HG03060 (cell line): ENCODE data around the gene SMIM29.

Experiments used
- ATAC-seq: cut with Tn5 transposase; IDR thresholded peaks from one replicate; pipeline ENCODE4 v1.9.1; 2021; ENCODE audit warnings: low read depth, moderate number of reproducible peaks; ENCODE audit not compliant: unreplicated experiment

SMIM29 gene

DNA sequence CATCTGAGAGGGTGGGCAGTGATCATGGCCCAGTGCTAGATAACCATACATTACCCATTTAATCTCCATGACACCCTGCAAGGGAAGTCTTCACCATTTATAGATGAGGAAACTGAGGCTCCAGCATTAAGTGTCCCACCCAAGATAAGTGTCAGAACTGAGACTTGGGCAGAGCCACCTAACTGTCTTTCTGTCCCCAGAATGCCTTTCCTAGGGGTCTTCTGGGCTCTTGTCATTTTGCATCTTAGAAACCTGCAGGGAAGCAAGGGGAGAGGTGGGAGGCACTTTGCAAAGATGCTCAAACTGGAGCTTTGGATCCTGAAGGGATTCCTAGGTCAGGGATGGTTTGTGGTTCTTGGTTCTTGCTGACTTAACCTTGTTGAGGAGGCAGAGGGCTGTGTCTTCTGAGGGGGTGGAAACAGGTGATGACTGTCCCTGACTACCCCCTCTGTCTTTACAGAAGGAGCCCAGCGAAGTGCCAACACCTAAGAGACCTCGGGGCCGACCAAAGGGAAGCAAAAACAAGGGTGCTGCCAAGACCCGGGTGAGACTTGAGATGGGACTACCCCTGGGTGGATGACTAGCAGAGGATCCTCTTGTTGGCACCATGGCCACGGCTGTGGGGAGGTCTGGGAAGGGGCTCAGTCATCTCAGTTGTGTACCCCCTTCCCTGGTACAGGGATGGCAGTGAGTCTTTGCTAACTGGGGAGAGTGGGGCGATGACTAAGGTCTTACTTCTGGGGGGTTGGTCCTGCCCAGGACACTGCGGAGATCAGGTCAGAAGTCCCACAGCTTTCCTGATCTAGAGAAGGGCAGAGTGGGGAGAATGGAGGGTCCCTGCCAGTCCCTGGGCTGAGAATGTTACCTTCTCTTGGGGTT, 6.3 kb downstream of the SMIM29 start:
- ATAC-seq: no peak

DNA sequence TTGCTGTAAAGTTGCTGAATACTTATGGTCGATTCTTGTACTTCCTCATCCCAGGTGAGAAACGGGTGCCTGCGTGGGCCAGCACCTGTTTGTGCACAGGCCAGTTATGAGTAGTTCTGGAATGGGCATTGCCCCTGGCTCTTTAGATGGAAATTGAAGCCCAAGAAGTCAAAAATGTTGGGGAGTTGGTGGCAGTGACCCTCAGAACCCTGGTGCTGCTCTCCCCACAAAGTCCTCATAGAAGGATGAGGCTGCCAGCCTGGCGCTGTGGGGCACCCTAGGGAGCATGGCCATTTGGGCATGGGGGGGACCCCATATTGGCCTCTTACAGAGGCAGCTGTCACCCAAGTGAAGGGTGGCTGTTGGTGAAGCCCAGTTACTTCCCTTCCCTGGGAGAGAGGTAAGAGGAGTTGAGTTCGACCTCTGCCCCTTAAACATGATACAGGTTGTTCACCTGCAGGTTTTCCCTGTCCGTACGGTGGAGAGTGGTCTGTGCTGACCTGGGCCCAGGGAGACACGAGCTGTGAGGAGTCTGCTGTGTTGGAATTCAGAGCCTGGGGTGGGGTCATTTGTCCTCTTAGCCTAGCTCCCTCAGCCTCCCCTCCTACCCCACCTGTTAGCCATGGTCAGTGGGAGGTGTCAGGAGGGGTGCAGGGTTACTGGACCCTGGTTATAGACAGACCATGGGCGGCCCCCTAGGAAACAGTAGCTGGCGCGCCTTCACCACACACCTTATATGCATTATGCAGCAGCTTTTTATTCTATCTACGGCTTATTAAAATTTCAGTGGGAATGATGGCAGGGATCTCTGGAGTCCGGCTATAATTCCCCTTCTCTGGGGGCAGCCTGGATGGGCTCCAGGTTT, 7.2 kb downstream of the SMIM29 start:
- no peak for ATAC-seq

DNA sequence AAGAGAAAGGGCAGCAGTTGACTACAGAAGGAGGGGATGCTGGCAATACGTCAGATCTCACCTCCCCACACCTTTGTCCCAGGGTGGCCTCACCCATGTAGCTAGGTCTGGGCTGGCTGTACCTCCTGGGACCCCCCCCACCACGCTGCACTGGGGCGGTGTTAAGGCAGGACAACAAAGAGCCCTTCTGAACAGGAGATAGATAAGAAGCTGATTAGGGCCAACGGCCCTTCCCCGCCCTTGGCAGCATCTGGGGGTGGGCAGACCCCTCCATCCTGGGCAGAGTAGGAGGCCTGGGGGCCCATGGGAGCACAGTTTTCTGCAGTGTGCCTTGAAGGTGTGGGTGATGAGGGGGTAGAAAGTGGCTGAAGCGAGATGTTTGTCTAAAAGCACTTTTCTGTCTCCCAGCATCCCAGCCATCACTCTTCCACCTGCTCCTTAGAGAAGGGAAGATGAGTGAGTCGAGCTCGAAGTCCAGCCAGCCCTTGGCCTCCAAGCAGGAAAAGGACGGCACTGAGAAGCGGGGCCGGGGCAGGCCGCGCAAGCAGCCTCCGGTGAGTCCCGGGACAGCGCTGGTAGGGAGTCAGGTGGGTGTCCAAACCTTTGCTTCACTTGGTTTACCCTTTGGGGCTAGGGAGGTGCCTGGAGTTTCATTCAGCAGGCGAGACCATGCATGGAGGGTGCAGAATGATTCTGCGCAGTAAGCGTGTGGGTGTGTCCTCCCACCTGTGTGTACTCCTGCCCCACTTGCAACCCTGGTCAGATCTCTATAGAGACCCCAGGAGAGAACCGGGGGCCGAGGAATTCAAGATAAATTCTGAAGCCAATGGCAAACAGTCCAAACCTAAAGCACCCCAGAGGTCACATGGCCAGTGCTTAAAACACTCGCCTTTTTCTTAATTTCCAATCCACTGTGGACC, 8.2 kb downstream of the SMIM29 start:
- no peak for ATAC-seq

DNA sequence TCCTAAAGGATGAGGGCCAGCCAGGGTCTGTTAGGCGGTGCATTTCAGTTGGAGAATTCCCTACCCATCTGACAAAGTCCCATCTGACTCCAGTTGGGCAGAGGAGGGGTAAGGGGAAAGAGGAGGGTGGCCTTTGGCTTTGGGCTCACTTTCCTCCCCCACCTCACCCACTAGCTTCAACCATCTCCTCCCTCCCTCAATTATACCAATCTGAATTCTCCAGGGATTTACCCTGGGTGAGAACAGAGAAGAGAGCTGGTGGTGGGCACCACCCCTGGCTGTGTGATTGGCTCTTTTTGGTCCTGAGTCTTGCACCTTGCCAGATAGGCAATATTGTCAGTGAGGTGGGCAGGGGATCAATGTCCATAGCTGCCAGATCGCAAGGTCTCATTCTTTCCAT, 8.9 kb downstream of the SMIM29 start:
- ATAC-seq: no peak

DNA sequence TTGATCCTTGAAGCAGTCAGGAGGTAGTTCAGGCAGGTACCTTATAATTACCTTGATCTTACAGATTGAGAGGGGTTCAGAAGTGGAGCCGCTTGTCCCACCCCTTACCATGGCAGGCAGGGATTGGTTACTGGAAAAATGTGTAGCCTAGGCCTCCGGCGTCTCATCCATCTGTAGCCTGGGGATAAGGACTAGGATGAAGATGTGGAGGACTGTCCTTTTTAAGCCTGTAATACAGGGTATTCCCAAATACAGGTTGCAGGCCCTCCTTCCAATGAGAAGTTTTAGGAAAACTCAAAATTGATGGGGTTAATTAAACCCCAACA, 9.3 kb downstream of the SMIM29 start:
- ATAC-seq: no peak

DNA sequence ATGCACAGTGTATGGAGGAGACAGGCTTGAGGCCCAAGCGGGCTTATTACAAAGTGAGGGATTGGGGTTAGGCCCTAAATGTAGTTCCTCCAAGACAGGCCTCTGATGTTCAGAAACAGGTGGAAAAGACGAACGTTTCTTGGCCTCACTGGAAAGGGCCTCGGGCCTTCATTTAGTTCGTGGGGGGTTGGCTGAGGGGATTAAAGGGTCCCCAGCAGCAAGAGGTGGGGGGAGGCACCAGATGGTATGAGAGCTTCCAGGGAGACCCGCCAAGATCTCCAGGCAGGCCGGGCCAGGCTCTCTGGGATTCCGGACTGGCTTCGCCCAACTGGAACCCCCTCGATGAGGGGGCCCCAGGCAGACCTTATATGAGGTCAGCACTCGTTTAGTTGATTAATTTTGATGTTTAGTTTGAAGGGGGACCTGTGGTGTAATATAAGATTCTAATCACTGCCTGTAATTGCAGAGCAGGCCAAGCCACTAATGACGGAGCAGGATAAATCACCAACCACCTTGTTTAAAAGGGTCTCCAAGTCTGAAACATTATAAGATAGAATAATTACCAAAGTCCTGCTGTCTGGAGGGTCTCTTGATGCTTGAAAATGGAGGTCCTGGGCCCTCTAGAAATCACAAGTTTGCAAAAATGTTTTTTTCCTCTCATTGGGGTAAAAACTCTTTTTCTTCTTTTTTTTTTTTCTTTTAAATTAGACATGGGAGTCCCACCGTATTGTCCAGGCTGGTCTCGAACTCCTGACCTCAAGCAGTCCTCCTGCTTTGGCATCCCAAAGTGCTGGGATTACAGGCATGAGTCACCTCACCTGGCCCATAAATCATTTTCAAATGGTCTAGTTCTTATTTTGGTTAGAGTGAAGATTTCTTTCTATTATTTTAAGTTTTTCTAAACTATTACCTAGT, 10.0 kb downstream of the SMIM29 start:
- no peak for ATAC-seq

DNA sequence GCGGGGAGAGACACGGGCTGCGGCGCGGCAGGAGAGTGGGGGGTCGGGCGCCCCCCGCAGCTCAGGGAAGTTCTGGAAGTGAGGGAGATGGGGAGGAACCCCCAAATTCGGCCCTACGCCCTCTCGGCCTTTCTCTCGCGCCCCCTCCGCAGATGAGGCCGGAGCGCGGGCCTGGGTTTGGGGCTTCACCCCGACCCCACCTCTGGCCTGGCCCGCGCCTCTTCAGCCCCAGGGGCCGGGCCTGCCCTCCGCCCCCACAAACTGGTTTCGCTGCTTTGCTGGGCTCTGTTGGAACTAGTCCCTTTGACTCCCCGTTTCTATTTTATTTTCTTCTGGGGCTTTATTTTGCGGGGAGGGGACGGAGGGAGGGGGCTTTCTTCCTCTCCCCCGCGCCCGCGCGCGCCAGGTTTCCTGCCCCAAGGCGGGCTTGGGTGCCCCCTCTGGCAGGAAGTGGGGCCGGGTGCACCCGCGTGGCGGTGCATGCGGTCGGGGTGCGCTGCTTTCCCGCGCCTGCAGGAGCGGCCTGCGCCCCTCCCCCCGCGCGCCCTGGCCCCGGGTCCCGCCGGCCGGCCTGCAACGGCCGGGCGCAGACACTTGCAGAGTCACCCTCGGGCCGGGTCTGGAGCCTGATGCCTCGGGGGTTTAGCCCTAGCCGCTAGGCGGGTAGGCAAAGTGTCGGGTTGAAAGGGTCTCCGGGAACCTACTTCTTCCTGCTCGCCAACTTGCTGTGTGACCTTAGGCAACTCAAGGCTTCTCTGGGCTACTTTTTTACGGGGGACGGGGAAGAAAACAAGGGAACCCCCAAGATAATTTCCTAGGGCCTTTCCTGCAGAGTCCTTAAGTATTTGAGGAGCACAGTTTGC, 10.9 kb downstream of the SMIM29 start:
- no peak for ATAC-seq

DNA sequence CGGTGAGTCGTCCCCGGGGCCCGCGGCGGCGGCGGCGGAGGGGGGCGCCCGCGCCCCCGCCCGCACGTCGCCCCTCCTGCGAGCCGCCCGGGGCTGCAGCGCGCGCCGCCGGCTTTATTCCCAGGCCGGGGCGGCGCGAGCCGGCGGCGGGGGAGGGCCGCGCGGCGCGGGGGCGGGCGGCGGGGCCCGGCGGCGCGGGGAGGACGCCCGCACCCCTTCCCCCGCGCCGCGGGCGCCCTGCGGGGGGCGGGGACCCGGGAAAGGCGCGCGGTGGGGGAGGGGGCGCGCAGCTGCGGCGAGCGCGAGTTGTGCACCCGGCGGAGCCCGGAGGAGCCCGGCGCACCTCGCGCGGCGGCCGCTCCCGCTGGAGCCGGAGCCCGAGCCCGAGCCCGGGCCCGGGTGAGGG, 11.5 kb downstream of the SMIM29 start:
- ATAC-seq: no peak

DNA sequence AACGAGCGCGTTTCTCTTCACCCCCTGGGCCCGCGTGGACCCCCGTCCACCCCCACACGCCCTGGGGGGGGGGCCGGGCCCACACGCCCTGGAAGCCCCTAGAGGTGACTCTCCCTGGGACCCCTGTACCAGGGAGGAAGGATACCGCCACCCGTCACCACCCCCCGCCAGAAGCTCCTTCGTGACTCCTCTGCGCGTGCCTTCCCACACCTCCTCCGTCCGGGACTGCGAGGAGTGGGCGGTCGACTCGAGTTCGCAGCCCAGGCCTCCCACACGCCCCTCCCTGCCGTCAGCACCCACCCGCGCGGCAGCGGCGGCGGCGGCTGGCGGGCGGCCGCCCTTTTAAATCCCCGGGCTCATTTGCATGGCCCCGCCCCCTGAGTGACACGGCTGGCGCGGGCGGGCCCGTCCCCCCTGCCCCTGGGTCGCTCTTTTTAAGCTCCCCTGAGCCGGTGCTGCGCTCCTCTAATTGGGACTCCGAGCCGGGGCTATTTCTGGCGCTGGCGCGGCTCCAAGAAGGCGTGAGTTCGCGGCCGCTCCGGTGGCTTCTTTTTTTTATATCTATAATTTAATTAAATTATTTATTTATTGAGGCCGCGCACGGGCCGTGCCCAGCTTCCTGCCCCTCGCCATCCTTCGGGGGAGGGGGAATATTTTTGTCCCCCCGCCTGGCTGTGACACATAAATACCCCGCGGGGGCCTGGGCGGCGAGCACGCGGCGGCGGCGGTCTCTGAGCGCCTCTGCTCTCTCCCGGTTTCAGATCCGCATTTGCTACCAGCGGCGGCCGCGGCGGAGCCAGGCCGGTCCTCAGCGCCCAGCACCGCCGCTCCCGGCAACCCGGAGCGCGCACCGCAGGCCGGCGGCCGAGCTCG, 12.1 kb downstream of the SMIM29 start, which contains the start of gene HMGA1:
Gene HMGA1, plus strand, starts transcription at position 431 of the 873 bp plus-strand sequence. CDS start 3,908 bp downstream, outside the sequence.
- ATAC-seq: peak; percentile 42

DNA sequence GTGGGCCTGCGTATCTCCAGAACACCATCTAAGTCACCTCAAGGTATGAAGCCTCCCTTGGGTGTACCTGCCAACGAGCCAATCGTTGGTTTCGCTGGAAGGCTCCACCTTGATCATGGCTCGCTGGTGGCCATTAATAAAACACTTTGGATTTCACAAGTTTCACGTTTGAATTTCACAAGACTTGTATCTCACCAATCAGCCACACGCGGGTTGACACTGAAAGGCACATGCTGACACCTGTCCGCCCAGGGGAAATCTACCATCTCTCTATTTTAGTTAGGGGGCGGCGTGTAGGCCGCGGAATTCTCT, 12.7 kb downstream of the SMIM29 start:
- ATAC-seq: no peak

DNA sequence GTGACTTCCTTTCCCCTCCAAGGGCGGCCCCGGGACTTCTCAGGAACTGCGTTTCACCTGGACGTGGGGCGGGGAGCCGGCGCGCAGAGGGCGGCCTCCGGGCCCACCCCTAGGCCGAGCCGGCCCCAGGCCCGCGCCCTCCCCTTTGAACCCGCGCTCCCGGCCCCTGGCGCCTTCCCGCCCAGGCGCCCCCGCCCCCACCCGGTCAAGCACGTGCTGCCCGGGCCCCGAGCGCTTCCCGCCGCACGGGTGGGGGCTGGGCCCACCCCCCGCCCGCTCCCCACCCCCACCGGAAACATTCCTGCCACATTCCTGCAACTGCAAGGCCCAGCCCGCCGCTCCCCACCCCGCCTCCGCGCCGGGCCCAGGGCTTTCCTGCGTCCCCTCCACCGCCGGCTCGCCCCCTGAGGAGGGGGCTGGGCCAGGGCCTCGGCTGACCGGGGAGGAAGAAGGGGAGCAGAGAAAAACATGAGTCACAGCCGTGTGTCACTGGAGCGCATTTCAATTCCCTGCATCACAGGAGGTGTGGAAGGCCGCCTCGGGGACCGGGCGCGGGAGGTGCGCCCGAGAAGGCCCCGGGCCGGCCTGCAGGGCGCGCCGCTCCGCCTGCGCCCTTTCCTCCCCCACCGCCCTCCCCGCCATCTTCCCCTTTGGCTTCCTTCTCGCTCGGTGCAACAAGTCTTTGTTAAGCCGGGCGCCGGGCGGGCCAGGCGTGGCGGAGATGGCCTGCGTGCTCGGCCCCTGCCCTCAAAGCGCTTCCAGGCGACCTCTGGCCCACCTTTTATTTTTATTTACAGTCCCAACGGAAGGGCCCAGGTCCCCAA, 13.3 kb downstream of the SMIM29 start:
- no peak for ATAC-seq

DNA sequence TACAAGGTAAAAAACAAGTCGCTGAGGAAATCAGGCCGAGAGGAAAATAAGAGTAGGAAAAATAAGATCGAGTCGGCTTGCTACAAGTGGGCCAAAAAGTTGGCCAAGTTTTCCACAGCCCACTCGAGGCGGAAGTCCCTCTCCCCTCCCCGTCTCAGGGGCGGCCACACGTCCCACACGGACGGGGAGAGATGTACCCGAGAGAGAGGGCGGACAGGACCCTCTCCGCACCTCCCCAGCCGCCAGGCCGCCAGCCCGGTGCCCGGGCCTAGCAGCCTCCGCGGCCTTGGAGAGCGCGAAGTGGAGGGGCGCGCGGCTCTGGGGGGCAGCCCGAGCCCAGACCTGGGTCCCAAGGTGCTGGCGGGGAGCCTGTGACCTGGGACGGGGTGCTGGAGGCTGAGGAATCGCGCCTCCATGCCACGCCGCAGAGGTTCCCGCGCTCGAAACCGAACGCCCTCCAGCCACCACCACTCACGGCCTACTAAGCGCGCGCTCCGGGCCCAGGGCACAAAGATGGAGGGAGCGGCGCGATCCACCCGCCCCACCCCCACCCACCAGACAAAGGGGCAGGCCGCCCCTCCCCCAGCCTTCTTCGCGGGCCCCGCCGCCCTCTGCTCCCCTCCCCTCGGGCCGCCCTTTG, 14.0 kb downstream of the SMIM29 start:
- ATAC-seq: no peak

DNA sequence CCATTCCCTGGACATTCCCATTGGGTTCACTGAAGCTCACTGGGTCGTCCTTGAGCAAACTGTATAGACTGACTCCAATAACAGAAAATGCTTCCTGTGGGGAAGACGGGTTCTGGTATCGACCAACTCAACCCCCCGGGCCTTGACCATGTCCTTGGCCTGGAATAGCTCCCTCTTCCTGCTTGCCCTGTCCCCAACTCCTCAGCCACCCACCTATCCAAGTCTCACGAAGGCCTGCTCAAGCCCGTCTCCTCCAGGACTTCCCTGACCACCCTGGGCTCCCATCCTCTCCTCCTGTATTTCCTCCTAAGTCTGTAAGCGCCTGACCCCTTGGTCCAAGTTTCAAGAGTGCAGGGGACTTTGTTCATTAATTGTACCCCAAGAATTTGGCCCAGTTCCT, 14.9 kb downstream of the SMIM29 start:
- ATAC-seq: no peak

DNA sequence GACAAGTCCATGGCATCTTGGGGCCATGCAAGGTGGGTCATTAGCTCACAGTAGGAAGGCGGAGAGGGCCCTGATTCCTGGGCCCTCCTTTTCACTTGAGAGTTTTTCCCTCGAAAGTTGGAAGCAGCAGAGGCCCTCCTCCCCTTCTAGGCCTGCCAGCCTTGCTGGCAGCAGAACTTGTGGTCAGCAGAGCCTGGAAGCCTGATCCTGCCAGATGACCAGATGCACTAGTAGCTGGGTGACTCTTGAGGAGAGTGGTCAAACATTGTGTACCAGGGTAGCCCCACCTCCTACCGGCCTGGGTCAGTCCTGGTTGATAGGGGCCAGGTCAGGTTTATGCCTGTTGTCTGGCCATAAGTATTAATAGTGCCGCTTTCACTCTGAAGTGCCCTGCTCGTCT, 15.9 kb downstream of the SMIM29 start:
- ATAC-seq: no peak

DNA sequence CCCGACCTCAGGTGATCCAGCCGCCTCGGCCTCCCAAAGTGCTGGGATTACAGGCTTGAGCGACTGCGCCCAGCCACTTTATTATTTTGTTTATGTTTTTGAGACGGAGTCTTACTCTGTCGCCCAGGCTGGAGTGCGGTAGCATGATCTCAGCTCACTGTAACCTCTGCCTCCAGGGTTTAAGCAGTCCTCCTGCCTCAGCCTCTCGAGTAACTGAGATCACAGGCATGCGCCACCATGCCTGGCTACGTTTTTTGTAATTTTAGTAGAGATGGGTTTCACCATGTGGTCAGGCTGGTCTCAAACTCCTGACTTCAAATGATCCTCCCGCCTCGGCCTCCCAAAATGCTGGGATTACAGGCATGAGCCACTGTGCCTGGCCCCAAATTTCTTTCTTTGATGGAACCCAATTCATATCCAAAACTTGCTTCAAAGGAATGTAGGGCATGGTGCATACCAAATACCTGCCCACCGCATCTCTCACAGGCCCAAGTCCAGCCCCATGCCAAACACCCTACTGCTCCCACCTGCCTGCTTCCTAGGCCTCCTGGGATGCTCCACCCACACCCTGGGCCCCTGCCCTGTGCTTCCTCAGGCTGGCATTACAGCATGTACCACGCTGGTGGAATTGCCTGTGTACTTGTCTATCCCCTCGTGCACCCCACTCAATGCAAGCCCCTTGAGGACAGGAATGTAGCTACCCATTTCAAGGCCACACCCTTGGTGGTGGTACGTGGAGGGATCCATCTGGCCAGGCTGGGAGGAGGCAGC, 17.1 kb downstream of the SMIM29 start:
- ATAC-seq: no peak
